ENCODE results near the gene GATA2.

The GATA2 gene

DNA sequence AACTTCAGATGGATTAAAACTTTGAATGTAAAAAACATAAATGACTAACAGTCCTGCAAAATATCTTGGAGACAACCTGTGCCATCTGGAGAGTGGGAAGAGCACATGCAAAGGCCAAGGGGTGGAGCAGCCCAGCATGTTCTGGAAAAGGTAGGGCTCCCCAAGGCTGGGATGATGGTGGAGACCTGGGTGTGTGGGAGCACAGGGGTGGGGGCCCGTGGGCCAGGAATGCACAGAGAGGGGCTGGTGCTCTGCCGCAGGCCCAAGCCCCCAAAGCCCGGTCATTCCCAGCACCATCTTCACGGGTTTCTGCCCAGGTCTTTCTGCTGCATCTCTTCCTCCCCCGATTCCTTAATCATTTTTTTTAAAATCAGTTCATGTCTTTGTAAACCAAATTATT, 9.7 kb upstream of the GATA2 start:
- no peak for DNase-seq (ENCODE audit: low read depth)

DNA sequence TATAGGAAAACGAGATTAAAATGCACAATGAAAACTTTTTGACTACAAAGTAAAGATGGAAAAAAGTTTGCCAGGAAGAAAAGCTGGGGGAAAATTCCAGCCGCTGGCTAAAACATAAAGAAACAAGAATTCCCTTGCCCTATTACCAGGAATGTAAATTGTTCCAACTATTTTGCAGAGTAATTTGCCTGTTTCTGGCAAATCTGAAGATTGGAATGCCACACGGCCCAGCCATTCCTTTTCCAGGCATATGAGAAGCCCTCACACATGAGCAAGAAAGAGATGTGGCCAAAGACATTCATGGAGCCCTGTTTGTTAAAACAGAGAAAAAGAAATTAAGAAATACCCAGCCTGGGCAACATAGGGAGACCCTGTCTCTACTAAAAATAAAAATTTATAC, 8.4 kb upstream of the GATA2 start:
- no peak for DNase-seq (ENCODE audit: low read depth)

DNA sequence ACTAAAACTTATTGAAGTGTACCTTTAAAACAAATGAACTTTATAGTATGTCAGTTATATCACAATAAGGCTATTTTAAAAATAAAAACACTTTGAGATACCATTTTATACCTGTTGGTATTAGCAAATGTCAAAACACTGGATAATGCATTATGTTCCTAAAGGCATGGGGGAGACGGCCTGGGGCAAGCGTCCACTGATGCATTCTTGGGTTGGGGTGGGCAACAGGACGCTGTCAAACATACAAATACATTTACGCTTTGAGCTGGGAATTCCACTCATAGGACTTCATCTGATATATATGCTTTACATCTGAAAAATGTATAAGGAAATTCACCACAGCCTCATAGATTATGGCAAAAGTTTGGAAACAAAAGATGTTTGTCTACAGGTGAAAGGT, 7.6 kb upstream of the GATA2 start:
- DNase-seq (ENCODE audit: low read depth): no peak

DNA sequence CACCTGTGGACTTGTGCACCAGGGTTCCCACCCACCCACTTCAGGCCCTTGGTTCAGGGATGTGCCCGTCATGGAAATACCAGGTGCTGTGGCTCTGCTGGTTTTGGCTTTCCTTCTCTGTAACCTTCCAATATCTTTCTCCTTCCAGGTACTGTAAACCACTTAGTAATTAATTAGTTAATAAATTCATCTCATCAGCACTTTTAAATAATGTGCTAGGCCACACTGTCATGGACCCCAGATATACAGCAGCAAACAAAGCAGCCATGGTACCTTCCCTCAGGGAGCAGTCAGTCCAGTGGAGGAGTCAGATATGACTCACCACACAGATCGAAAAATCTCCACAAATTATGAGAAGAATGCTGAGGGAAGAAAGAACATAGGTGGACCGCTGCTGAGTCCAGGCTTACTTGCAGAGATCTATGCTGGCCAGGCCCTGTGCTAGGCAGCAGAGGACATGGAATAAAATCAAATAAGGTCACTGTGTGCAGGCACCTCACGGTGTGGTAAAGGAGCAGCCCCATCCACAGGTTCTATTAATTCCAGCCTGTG, 6.8 kb upstream of the GATA2 start:
- DNase-seq (ENCODE audit: low read depth): no peak

DNA sequence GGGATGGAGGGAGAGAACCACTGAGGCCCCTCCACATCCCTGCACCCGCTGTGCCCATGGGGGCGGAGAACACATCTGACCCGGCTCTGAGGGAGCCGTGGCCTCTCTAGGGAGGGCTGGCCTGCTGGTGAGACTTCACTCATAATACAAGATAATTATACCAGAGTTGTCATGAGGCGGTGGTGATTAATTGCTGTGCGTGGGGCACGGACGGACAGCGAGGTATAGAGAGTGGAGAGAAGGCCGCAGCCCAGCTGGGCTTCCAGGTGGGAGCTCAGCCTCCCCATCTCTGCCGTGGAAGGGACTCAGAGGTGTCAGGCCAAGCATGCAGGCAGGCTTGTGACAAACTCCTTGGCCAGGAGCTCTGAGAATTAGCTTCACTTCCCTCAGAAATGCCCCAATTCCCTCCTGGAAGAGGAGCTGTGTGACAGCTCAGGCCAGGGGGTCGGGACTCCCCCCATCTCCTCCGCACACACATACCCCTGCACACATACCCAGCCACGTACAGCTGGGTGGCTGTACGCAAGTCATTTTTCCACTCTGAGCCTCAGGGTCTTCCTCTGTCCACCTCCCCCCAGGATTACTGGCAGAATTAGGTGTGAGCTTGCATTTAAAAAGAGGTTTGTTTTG, 6.0 kb upstream of the GATA2 start:
- no peak for DNase-seq (ENCODE audit: low read depth)

DNA sequence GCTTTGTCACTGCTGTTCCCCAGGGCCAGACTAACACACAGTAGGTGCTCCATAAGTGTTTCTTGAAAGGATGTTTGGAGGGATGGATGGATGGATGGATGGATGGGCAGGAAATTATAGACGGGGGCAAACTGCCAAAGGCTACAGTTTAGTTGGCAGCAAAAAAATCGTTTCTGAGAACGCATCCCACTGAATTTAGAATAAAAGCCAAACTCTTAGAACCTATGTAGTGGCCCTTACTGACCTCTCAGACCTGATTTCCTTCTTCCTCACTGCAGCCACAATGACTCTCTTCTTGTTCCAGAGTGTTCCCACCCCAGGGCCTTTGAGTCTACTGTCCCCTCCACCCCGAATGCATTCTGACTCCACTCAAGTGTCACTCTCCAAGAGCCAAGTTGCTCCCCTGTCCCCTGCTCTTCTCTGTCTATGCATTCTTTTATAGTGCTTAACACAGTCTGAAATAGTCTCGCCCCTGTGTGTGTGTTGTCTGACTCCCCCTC, 5.2 kb upstream of the GATA2 start:
- no peak for DNase-seq (ENCODE audit: low read depth)

DNA sequence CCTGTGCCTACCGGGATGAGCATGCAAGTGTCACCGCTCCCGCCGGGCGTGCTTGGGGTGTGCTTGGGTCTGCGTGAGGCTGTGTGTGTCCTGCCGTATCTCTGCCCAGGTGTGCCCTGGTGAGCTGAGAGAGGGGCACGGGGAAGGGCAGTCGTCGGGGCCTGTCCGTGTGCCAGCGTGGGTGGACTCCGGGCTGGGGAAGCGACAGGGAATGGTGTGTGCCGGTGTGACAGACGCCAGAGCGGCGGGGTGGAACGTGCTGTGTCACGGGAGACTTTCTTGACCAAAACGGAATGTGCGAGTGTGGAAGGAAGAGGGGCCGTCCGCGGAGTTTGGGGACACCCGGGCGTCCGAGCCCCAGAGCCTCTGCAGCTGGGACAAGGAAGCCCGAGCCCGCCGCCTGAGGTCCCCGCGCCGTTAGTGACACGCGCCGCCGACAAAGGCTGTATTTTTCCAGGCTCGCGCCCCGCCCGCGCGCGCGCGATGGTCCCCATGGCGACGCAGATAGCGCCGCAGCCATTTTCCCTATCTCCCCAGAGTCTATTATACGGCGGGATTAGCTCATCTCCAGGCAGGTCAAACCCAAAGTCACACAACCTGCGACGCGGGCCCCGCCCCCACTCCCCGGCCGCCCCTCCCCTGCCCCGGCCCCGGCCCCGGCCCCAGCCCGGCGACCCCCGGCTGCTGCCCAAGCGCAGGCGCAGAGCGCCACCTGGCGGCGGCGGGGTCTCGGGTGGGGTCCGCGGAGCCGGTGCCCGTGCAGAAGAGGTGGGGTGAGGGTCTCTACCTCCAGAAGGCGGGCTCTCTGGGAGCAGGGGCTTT, 4.5 kb upstream of the GATA2 start:
- no peak for DNase-seq (ENCODE audit: low read depth)

DNA sequence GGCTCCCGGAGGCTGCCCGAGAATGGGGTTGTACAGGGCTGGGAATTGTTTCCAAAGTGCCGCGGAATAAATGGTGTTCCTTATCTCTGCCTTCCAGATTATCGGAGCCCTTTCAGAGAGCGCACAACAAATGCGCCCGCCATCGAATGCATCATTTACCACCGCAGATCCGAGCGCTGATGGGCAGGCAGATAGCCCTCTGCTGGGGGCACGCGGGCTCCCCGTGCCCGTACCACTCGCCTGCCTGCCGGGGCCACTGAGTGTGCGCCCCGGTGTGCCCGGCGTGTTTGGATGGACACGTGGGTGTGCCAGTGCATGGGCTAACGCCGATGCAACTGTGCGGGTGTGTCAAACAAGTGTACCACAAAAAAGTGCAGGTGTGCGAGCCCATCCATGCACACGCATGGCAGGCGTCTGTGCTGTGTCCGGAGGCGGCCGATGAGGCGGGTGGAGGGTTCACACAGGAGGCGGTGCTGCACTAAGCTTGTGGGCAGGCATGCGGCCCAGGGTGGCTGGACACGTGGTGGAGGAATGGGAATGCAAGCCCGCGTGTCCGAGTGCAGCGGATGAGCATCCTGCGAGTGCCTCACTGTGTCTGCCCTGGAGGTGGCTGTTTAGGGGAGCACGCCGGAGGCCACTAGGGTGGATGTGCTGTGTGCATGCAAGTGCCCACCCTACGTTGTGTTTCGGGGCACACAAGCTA, 3.8 kb upstream of the GATA2 start:
- DNase-seq (ENCODE audit: low read depth): no peak

DNA sequence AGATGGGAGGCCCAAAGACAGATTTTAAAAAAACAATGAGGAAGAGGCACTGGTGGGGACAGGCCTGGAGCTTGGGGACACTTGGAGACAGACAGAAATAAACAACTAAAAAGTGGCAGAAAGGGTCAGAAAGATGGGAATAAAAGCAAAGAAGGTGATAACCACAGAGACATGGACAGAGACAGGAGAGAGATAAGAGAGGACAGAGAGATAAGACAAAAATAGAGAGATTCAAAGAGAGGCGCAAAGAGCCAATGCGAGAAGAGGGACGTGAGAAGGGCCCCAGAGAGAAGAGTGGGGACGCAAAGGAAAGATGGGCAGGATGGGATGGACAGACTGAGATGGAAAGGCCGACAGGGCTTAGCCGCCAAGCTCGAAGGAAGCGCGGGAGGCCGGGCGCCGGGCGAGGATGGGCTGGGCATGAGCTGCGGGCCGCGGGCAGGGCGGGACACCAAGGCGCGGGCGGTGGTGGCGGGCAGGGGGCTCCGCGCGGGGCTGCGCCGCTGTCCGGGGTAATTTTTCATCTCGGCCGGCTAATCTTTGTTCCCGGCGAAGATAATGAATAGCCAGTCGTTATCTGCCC, 3.1 kb upstream of the GATA2 start:
- DNase-seq (ENCODE audit: low read depth): no peak

DNA sequence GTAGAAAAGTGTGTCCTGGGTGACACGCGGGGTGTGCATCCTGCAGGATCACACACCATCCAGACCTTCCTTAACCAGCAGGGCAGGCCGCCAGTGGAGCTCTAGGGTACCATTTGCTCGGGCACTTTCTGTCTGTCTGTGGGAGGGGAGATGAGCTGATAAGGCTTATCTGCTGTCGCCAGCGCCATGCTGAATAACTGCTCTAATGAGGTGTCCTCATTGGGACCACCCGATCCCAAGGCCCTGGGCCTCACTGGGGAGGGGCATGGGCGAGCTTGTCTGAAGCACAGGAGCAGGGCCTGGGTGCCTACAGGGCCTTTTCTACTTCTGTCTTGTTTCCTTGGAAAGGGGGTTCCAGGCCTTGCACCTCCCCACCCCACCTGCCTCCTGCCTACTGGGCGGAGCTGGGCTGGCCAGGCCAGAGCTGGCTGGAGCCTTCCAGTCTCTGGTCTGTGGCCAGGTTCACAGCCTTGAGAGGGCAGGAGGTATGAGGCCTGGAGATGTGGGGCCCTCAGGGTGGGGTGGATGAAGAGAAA, 2.5 kb upstream of the GATA2 start:
- no peak for DNase-seq (ENCODE audit: low read depth)

DNA sequence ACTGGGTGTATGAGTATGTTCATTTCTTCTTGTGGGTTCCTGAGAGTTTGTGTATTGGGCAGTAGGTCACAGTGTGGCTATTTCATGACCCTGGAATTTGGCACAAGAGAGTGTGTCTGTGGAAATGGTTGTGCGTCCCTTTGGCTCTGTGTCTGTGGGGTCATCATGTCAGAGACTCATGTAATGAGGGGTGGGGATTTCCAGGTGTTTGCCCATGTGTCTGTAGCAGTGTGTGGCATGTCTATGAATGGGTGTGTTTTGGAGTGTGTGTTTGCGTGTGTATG, 1.3 kb upstream of the GATA2 start:
- DNase-seq (ENCODE audit: low read depth): no peak

DNA sequence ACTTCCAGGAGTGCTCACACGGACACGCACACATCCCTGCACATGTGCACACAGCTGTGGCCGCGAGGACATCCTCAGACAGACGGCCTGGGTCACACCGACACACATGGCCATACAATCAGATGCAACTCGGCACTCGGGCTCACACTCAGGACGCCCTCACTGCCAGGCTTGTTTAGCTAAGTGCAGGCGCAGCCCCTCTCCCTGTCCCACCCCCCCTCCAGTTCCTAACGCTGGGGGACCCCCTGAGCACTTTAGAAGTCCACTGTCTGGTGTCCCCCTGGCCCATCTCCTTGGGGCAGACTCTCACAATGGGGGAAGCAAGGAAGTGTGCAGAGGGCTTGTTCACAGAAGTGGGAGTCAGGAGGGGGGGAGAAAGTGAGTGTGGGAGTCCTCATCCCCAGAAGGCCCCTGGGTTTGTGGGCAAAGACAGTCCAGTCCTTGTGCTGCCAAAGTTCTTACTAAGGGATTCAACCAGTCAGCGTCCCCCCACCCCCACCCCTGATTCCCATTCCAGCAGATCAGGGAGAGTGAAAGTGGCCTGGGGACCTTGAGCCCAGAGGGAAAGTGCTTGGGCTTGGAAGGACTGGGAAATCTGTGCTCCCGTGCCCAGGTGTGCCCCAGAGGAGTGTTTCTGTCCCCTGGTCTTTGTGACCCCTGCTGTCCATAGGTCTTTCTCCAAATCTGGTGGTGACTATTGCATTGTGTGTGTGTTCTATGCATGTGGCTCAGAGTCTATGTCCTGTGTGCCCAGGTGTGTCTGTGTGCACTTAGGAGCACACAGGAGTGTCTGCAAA, 767 bp upstream of the GATA2 start:
- no peak for DNase-seq (ENCODE audit: low read depth)

DNA sequence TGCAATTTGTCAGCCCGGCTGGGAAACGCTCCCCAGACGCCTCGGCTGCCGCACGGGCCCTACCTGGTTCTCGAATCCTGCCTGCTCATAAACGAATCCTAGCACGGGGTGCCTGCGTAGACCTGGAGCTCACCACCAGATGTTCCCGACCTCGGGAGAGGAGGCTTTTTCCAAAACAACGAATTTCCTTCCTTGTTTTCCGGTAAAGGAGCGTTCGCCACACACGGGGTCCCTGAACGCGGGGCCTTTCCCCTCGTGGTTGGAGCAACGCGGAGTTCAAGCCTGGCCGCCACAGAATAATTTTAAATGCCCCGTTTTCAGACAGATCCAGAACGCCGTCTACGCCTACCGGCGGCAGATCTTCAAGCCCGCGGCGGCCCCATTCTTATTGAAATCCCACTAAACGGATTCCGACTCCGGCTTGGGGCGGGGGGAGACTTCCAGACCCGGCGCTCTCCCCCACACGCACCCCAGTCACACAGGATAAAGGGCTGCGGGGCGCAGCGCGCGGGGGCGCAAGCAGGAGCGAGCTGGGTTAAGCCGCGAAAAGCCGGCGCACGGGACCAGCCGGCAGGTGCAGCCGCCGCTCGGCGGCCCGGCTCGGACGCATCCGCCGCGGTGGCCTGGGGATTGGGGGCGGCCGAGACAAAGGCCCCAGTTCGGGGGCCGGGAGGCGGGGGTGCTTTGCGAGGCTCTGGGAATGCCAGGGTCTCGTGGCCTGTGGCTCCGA, 895 bp downstream of the GATA2 start:
- no peak for DNase-seq (ENCODE audit: low read depth)

DNA sequence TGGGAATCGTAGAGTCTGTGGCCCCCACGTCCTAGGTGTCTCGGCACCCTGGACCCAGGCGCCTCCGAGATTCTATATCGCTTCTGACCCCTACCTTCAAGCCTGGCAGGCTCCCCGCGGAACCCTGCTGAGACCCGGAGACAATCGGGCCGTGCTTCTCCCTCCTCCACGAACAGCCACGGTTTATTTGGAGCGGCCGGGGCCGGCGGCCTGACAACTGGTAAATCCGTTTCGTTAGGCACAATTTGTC, 1.4 kb downstream of the GATA2 start:
- no peak for DNase-seq (ENCODE audit: low read depth)

DNA sequence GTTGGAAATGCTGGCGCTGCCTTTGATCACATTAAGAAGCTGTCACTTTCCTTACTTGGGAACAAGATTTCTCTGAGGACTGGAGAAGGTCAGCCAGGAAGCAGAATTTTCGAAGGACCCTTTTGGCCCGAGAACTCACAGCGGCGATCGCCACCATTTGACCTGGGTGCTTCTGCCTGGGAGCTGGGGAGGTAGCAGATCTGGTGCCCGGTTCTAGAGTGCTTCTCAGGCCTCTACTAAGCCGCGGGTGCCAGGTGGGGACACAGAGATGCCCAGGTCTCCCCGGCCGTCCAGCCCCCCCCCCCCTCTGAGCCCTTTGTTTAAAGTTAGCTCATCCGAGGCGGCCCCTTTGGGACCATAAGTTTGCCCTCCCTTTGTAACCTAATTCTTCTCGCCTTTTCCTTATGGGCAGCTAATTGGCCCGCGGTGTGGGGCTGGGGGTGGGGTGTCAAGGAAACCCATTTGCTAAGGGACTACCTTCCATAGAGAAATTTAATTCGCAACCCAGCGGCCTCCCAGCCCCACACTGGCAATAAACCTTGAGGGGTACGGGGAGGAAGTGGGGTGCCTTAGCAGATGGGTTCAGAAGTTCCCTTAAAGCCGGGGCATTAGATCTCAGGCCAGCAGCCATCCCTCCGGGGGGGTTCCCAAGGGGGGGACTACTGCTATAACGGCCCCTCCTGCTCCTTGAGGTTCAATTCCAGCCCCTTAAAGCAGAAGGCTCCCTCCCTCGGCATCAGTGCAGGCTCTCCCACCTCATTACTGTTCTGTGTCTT, 1.9 kb downstream of the GATA2 start:
- no peak for DNase-seq (ENCODE audit: low read depth)

DNA sequence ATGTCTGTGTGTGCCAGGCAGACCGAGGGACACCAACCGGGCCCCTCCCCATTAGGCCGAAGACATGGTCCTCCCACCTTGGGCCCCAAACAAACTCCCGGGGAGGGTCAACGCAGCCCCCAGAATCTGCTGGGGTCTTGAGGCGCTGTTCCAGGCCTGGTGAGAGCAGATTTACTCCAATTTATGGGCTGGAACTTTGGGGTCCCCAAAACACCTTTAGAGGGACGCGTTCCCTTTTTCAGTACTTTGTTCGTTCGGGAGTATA, 2.4 kb downstream of the GATA2 start:
- no peak for DNase-seq (ENCODE audit: low read depth)

DNA sequence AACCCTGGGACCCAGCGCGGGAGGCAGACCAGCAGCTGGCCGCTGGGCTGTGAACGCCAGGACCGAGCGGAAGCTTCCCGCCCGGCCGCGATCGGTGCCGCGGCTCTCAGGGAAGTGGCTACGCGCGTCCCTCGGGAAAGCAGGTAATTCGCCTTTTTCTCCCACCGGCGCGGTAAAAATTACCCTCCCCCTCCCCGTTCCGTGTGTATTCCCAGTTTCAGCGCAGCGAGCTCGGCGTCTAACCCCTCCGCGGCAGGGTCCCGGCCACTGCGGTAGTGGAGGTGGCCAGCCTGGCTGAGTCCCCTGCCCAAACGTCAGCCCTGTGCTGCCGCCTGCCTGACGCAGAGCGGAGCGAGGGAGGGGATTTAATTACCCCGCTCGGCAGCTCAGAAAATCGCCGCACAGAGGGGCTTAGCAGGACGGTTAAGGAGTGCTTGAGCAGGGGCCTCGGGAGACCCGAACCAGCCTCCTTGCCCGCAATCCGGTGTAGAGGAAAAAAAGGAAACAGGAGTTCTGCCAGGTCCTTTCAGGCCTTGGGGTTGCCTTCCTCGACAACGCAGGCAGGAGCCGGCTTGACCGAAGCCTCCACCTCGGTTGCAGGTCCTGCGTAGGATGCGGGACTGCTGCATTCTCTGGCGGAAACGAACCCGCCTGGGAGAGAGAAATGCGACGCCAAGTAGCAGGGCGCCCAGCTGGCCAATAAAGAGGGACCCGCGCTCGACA, 2.9 kb downstream of the GATA2 start:
- DNase-seq (ENCODE audit: low read depth): no peak

DNA sequence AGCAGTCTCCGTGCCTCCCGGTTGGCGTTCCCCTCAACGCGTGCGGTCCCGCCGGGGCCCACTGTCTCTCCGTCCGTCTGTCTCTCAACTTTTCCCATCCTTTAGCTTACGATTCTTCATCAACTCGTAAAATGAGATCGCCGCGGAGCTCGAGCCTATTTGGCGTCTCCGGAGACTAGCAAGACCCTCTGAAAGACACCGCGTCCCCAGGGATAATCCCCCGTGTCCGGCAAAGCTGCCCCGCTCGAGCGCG, 3.4 kb downstream of the GATA2 start:
- no peak for DNase-seq (ENCODE audit: low read depth)

DNA sequence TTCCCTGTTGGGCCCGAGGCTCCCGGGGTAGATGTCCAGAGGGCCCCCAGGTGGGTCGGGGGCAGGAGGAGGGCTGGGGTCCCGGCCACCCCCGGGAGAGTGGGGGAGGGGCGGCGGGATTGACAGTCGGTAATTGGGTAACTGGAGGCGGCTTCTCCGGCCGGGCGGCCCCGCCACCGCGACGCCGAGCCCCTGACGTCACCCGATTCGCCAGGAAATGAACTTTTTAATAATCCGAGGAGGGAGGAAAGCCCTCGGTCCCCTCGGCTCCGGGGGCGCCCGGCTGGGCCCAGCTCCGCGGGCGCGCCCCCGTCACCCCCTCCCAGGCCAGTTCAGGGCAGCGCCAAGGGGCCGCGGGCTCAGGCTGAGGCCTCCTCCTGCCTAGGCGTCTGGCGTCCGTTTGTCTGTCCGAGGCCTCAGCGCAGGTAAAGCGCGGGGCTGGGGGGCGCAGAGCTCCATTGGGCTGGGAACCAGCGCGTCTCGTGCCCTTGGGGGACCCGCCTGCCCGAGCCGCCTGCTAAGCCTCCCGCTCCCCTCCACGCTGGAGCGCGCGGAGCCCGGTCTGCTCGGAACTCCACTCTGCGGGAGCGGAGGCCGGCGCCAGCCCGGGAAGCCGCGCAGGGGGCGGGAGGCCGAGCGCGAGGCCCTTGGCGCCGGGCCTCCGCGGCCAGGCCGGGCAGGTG, 3.9 kb downstream of the GATA2 start:
- DNase-seq (ENCODE audit: low read depth): no peak

DNA sequence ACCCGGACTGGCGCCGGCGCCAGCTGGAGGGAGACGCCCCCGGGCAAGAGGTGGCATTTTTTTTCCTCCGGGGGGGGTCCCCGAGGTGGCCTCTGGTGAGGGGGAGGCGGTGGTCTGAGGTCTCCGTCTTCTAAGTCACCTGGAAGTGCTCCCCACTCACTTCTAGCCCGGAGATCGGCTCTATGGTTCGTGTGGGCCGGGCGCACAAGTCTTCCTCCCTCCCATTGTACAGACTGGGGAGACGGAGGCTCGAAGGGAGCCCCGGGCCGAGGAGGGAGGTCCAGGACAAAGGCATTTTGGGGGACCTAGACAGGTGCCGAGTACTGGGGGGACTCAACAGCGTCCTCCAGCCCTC, 4.4 kb downstream of the GATA2 start:
- DNase-seq (ENCODE audit: low read depth): no peak
